Lower lobe of right lung (tissue), 2 donors: ENCODE results near the gene PCDHGB4. TPM values are rescaled to one million over a fixed set of nuclear protein-coding genes. Genes with fewer than 3 reads are reported as not detected.
"Not testable (repeated sequence)": the region's sequence is repeated elsewhere in the genome, so short reads cannot be mapped to it uniquely, and the experiment has no call there.

Experiments
- ATAC-seq, 2 donors: fragments of 200-7000 bp; cut with Tn5 transposase; one replicate each; pipeline ENCODE4 v1.9.1; 2020 to 2022; ENCODE audit warnings: mild to moderate bottlenecking in 2 of 2, moderate library complexity in 2 of 2
- DNase-seq: peaks from one replicate; pipeline ENCODE4 v3.0.0-alpha.2; 2020
- H3K27ac ChIP-seq: fragments of 200-600 bp; one replicate; pipeline ENCODE4 v1.8.0; 2022
- H3K27me3 ChIP-seq: fragments of 200-600 bp; one replicate; pipeline ENCODE4 v1.8.0; 2022; ENCODE audit warnings: low read depth
- H3K36me3 ChIP-seq: fragments of 200-600 bp; one replicate; pipeline ENCODE4 v1.8.0; 2022; ENCODE audit warnings: mild to moderate bottlenecking
- H3K4me1 ChIP-seq: fragments of 200-600 bp; one replicate; pipeline ENCODE4 v1.8.0; 2022
- H3K4me3 ChIP-seq: fragments of 200-600 bp; one replicate; pipeline ENCODE4 v1.8.0; 2022; ENCODE audit warnings: mild to moderate bottlenecking
- H3K9me3 ChIP-seq: fragments of 200-600 bp; one replicate; pipeline ENCODE4 v1.8.0; 2022
- CTCF ChIP-seq: fragments of 200-600 bp; IDR thresholded peaks from one replicate; pipeline ENCODE4 v1.8.0; 2022; ENCODE audit warnings: antibody characterized with exemption, mild to moderate bottlenecking
- intact Hi-C: fragments of 100-400 bp; cut with DNase I; formaldehyde crosslinking; loops from one replicate; pipeline ENCODE4 v1.11.0; 2022
- total RNA-seq: library from RNA; stranded (reverse); fragmentation: NEBNext Ultra II Directional; extraction: Animal tissue kit (Norgen Biotek cat#: 25700); gene quantifications from one replicate; pipeline ENCODE4 v1.2.1, GENCODE V29; 2021
- donor health status: DM: no; HTN: yes; CAD: no; lungs with severe emphysema.

PCDHGB4 gene
- total RNA-seq, 1 donor from 2014 or later: 5.3 TPM

DNA sequence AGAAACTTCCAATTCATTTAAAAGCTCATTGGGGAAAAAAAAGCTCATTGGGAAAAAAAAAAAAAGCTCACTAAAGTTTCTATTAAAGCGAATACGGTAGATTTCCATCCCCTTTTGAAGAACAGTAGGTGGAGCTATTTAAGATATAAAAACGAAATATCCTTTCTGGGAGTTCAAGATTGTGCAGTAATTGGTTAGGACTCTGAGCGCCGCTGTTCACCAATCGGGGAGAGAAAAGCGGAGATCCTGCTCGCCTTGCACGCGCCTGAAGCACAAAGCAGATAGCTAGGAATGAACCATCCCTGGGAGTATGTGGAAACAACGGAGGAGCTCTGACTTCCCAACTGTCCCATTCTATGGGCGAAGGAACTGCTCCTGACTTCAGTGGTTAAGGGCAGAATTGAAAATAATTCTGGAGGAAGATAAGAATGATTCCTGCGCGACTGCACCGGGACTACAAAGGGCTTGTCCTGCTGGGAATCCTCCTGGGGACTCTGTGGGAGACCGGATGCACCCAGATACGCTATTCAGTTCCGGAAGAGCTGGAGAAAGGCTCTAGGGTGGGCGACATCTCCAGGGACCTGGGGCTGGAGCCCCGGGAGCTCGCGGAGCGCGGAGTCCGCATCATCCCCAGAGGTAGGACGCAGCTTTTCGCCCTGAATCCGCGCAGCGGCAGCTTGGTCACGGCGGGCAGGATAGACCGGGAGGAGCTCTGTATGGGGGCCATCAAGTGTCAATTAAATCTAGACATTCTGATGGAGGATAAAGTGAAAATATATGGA, 43.0 kb downstream of the PCDHGB4 start, which contains the start of gene PCDHGA12:
Gene PCDHGA12, plus strand, starts transcription at position 176 of the 782 bp plus-strand sequence. Its CDS starts 253 bp downstream, at position 429.
- H3K4me3 ChIP-seq: peak within 1 kb of the TSS; percentile 28
- DNase-seq: no peak

DNA sequence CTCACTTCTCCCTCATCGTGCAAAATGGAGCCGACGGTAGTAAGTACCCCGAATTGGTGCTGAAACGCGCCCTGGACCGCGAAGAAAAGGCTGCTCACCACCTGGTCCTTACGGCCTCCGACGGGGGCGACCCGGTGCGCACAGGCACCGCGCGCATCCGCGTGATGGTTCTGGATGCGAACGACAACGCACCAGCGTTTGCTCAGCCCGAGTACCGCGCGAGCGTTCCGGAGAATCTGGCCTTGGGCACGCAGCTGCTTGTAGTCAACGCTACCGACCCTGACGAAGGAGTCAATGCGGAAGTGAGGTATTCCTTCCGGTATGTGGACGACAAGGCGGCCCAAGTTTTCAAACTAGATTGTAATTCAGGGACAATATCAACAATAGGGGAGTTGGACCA, 43.8 kb downstream of the PCDHGB4 start:
- no peak for TF ChIP-seq CTCF
- peaks cover 11% of the 10 kb centered on the region for H3K27me3 ChIP-seq
- intact Hi-C loops: no loop called here
- peaks cover 84% of the 10 kb centered on the region for H3K9me3 ChIP-seq
- ATAC-seq: peak in 1 of 2 donors; percentile 42
- H3K36me3 ChIP-seq: no peaks in the 10 kb centered on the region
- no peak overlapping the region for H3K27ac ChIP-seq
- no peaks in the 10 kb centered on the region for H3K4me1 ChIP-seq
- DNase-seq: no peak
- peak overlapping the region; percentile 28 for H3K4me3 ChIP-seq

More for the DNA sequence above, 43.0 kb downstream of the PCDHGB4 start, which contains the start of gene PCDHGA12:
- H3K27me3 ChIP-seq: peaks cover 11% of the 10 kb centered on the region
- TF ChIP-seq CTCF: peak; percentile 35
- peaks cover 85% of the 10 kb centered on the region for H3K9me3 ChIP-seq
- H3K4me1 ChIP-seq: no peaks in the 10 kb centered on the region
- intact Hi-C loops: no loop called here
- ATAC-seq: peak; percentile 35 to 78
- H3K27ac ChIP-seq: no peak within 1 kb of the TSS
- no peaks in the 10 kb centered on the region for H3K36me3 ChIP-seq

GRCh38 chr5:141432308-141432707, 44.8 kb downstream of the PCDHGB4 start:
- DNase-seq, ATAC-seq, H3K4me3 ChIP-seq, H3K4me1 ChIP-seq, intact Hi-C loops, H3K36me3 ChIP-seq, H3K27ac ChIP-seq: not testable (repeated sequence)
- peaks cover 11% of the 10 kb centered on the region for H3K27me3 ChIP-seq
- peaks cover 82% of the 10 kb centered on the region for H3K9me3 ChIP-seq

GRCh38 chr5:141432726-141433125, 45.2 kb downstream of the PCDHGB4 start:
- H3K27ac ChIP-seq, intact Hi-C loops, ATAC-seq, DNase-seq, H3K4me3 ChIP-seq, H3K4me1 ChIP-seq, H3K36me3 ChIP-seq: not testable (repeated sequence)
- peaks cover 11% of the 10 kb centered on the region for H3K27me3 ChIP-seq
- peaks cover 78% of the 10 kb centered on the region for H3K9me3 ChIP-seq

DNA sequence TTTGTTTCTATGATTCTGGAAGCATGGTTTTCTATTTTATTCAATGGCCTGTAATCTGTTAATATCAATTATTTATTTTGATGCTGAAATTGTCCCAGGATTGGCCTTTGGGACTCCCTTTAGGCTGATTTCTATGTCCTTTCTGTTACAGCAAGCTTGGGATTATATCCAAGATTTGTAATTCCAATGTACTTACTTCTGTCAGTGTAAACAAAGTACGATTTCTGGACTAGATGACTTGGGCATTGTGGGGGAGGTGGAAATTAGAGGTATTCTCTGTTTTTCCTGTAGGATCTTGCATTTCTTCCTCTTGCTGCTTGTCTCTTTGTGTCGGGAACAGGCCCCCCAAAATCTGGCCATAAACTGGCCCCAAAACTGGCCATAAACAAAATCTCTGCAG, 46.5 kb downstream of the PCDHGB4 start:
- Histone ChIP-seq H3K36me3 (no peaks in the 10 kb centered on the region), H3K4me1 (no peaks in the 10 kb centered on the region), H3K4me3 (no peak overlapping the region), H3K27me3 (peaks cover 7% of the 10 kb centered on the region), H3K9me3 (peaks cover 67% of the 10 kb centered on the region), H3K27ac (no peak overlapping the region)
- intact Hi-C loops: no loop called here
- ATAC-seq (no peak), DNase-seq (no peak)
- no peak for TF ChIP-seq CTCF

GRCh38 chr5:141437221-141437620, 49.7 kb downstream of the PCDHGB4 start:
- no peak for ATAC-seq
- intact Hi-C loops: no loop called here
- no peaks in the 10 kb centered on the region for H3K4me1 ChIP-seq
- DNase-seq: no peak
- no peak overlapping the region for H3K27ac ChIP-seq
- TF ChIP-seq CTCF: no peak
- no peaks in the 10 kb centered on the region for H3K27me3 ChIP-seq
- H3K4me3 ChIP-seq: no peak overlapping the region
- H3K36me3 ChIP-seq: no peaks in the 10 kb centered on the region
- peaks cover 62% of the 10 kb centered on the region for H3K9me3 ChIP-seq
